ENCODE measurements around the gene NOPCHAP1. TPM values are rescaled to one million over a fixed set of nuclear protein-coding genes. Genes with fewer than 3 reads are reported as not detected.

The NOPCHAP1 gene
- total and polyA plus RNA-seq, 2 of the 8 experiments (the other 6 are each of a cell fraction or from before 2014, with no cell fraction given) = 14.9 to 39.5 TPM

DNA sequence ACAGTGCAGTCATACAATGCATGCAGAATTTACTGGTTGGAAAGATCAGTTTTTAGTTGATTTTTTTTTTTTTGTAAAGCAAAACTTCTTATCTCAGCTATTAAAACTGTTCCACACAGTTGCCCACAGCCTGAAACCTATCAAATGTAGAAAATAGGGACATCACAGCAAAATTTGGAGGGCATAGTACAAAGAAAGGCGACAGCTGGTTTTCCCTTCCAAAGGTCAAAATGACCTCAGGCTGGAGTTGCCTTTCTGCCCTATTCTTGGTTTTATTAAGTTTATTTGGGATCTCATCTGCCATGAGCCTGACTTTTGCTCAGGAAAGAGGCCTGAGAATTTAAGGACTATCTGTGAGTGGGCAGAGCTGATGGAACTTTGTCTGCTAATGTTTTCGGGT is 28.5 kb downstream of the NOPCHAP1 start:
- Histone ChIP-seq H2BK5ac (ENCODE audit: low read depth, low read length) (no peak overlapping the region), H3K79me1 (ENCODE audit: low read depth, low read length) (peaks cover 3% of the 10 kb centered on the region; the same call in 1 of the 2 replicates), H3K79me2 (ENCODE audit: control insufficient read depth in 1 of 2, insufficient read depth in 2 of 2, low read length in 2 of 2) (no peaks in the 10 kb centered on the region), H2AFZ (ENCODE audit: low read length) (no peak overlapping the region), H3K4me1 (replicated peaks in 1 of 4; ENCODE audit: control insufficient read depth in 3 of 4, insufficient read depth in 4 of 4, low read length in 3 of 4) (no peaks in the 10 kb centered on the region), H2BK12ac (ENCODE audit: low read depth, low read length) (no peak overlapping the region), H3K4me2 (ENCODE audit: insufficient read depth in 1 of 2, low read depth in 2 of 2, low read length in 2 of 2) (no peak overlapping the region), H3K4me3 (ENCODE audit: extremely low read depth in 1 of 4, insufficient read depth in 2 of 4, low read depth in 3 of 4, low read length in 4 of 4) (no peak overlapping the region), H2AK5ac (ENCODE audit: low read depth, low read length) (no peak overlapping the region), H2BK20ac (ENCODE audit: low read length) (no peak overlapping the region), H2BK120ac (replicated peaks; ENCODE audit: low read depth, low read length) (no peak overlapping the region), H4K8ac (ENCODE audit: extremely low read depth, insufficient read depth, low read length) (no peak overlapping the region), H3K56ac (replicated peaks; ENCODE audit: insufficient read length, low read depth, low read length) (no peak overlapping the region), H3K9ac (replicated peaks in 1 of 4; ENCODE audit: extremely low read depth in 1 of 4, low read depth in 3 of 4, low read length in 3 of 4) (no peak overlapping the region), H3K4ac (replicated peaks; ENCODE audit: insufficient read length, low read depth, low read length) (no peak overlapping the region), H3K36me3 (ENCODE audit: control insufficient read depth in 2 of 4, insufficient read depth in 4 of 4, low read length in 3 of 4) (peaks cover 0 to 5% (median 2%) of the 10 kb centered on the region in 4 experiments; a peak in 4 of 8 replicates), H3K18ac (ENCODE audit: extremely low read depth, low read length) (no peak overlapping the region), H3K9me3 (ENCODE audit: insufficient read depth in 2 of 2, low read depth in 1 of 2, low read length in 1 of 2) (no peaks in the 10 kb centered on the region), H3K23me2 (ENCODE audit: low read depth, low read length) (no peaks in the 10 kb centered on the region), H3K27me3 (replicated peaks in 1 of 4; ENCODE audit: control insufficient read depth in 3 of 4, extremely low read depth in 1 of 4, insufficient read depth in 3 of 4, low read length in 3 of 4) (no peaks in the 10 kb centered on the region), H4K5ac (ENCODE audit: insufficient read length, low read depth, low read length) (no peak overlapping the region), H3K14ac (ENCODE audit: insufficient read length) (no peak overlapping the region), H3K27ac (ENCODE audit: low read depth, low read length) (no peak overlapping the region), H4K20me1 (replicated peaks in 1 of 2; ENCODE audit: control insufficient read depth in 1 of 2, insufficient read depth in 2 of 2, low read length in 2 of 2) (peaks cover 0 to 3% of the 10 kb centered on the region in 2 experiments), H2BK15ac (ENCODE audit: low read length) (no peak overlapping the region), H4K91ac (replicated peaks; ENCODE audit: insufficient read length, low read length) (no peak overlapping the region), H3K23ac (ENCODE audit: insufficient read length) (no peak overlapping the region)
- TF ChIP-seq CHD2 (IDR thresholded peaks at IDR 0.05; ENCODE audit: low read length) = no peak
- FAIRE-seq (no peak), DNase-seq (ENCODE audit: low read depth in 1 of 2, low spot score in 2 of 2) (no peak)
- WGBS, 2 experiments (ENCODE audit: extremely low coverage in 1 of 2, insufficient coverage in 1 of 2, insufficient read length in 1 of 2, insufficient replicate concordance in 2 of 2, low coverage in 1 of 2, low lambda C conversion rate in 2 of 2, missing lambda C conversion rate in 1 of 2) = 91% methylated on average over 2 of the region's 2 CpGs; no CpG with 5 or more reads in 1 of the 2 experiments
- ChIA-PET POLR2A (ENCODE audit: partially characterized antibody) (no interaction called here), CTCF (ENCODE audit: partially characterized antibody) (interaction anchor here (0.6 to 1.6 kb wide), 4 partner anchors 23 to 280 kb away, joined by 3 to 6 read pairs (median 4); no protein-coding TSS in a partner anchor)
